GM19452 (cell line): ENCODE measurements around the gene NFIC.
"Not testable (repeated sequence)": the region's sequence is repeated elsewhere in the genome, so short reads cannot be mapped to it uniquely, and the experiment has no call there.

Experiments used
- ATAC-seq: cut with Tn5 transposase; IDR thresholded peaks from one replicate; pipeline ENCODE4 v1.9.1; 2021; ENCODE audit not compliant: unreplicated experiment

NFIC gene

GRCh38 chr19:3336680-3337523 is 29.5 kb upstream of the NFIC start:
- ATAC-seq: no peak

- no peak for ATAC-seq
Measured at GRCh38 chr19:3338541-3339181, 27.7 kb upstream of the NFIC start.

- no peak for ATAC-seq
Measured at GRCh38 chr19:3340340-3340739, 26.0 kb upstream of the NFIC start.

GRCh38 chr19:3342246-3342645 is 24.1 kb upstream of the NFIC start:
- ATAC-seq: no peak

- not testable (repeated sequence) for ATAC-seq
Measured at GRCh38 chr19:3342962-3343361, 23.4 kb upstream of the NFIC start.

- no peak for ATAC-seq
Measured at GRCh38 chr19:3343619-3344502, 22.5 kb upstream of the NFIC start.

GRCh38 chr19:3344608-3345598 is 21.5 kb upstream of the NFIC start:
- ATAC-seq: no peak

GRCh38 chr19:3345850-3346460 is 20.4 kb upstream of the NFIC start:
- ATAC-seq: no peak

- ATAC-seq: no peak
Measured at GRCh38 chr19:3346677-3347353, 19.6 kb upstream of the NFIC start.

- ATAC-seq: no peak
Measured at GRCh38 chr19:3348042-3348441, 18.3 kb upstream of the NFIC start.

GRCh38 chr19:3348469-3348868 is 17.9 kb upstream of the NFIC start:
- not testable (repeated sequence) for ATAC-seq

GRCh38 chr19:3350014-3350663 is 16.2 kb upstream of the NFIC start:
- ATAC-seq: no peak

- no peak for ATAC-seq
Measured at GRCh38 chr19:3351702-3352447, 14.5 kb upstream of the NFIC start.

GRCh38 chr19:3353493-3353892 is 12.9 kb upstream of the NFIC start:
- no peak for ATAC-seq

GRCh38 chr19:3356805-3357204 is 9.6 kb upstream of the NFIC start:
- no peak for ATAC-seq

GRCh38 chr19:3357271-3357991 is 9.0 kb upstream of the NFIC start:
- no peak for ATAC-seq

- ATAC-seq: no peak
Measured at GRCh38 chr19:3357992-3358688, 8.2 kb upstream of the NFIC start.
